Gastroesophageal sphincter (tissue), 3 donors: Measurements from ENCODE around the gene U2SURP.

Experiments
- EP300 ChIP-seq: sonication (generic); formaldehyde crosslinking; IDR thresholded peaks from one replicate; pipeline ENCODE4 v1.6.1; 2017; ENCODE audit warnings: antibody characterized with exemption, mild to moderate bottlenecking
- POLR2A ChIP-seq, 2 donors: fragments of 450-650 bp; IDR thresholded peaks; one replicate each; pipeline ENCODE4 v1.6.1; 2017; ENCODE audit warnings: antibody characterized with exemption in 2 of 2, mild to moderate bottlenecking in 2 of 2, moderate library complexity in 1 of 2
- POLR2AphosphoS5 ChIP-seq: sonication (generic); formaldehyde crosslinking; IDR thresholded peaks from one replicate; pipeline ENCODE4 v1.6.1; 2017; ENCODE audit warnings: antibody characterized with exemption
- TF ChIP-seq, protein P1 (sequence below), 4 experiments: fragments of 200-600 bp in 2 of 4; fragments of 450-650 bp in 2 of 4; sonication (generic) in 1 of 4; IDR thresholded peaks; one replicate each; pipeline ENCODE4 v1.5.1; 2017 to 2019; ENCODE audit warnings: antibody characterized with exemption in 4 of 4, mild to moderate bottlenecking in 2 of 4, moderate library complexity in 2 of 4

DNA sequence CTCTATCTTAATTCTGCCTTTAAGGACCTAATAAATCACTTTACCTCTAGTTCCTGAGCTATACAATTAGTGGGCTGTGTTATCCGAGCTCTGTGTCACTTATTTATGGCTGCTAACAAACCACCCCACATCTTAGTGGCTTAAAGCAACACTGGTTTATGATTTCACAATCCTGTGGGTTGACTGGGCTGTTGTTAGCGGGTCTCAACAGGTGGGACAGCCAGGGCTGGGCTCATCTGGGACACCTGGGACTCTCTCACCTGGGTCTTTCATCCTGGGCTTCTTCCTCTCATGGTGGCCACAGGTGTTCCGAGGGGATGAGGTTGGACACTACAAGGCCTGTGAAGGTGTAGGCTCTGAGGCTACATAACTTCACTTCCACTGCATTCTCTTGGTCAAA, 82.4 kb downstream of the U2SURP start:
- TF ChIP-seq EP300 = no peak
- no peak for TF ChIP-seq POLR2AphosphoS5
- TF ChIP-seq, protein P1, sequence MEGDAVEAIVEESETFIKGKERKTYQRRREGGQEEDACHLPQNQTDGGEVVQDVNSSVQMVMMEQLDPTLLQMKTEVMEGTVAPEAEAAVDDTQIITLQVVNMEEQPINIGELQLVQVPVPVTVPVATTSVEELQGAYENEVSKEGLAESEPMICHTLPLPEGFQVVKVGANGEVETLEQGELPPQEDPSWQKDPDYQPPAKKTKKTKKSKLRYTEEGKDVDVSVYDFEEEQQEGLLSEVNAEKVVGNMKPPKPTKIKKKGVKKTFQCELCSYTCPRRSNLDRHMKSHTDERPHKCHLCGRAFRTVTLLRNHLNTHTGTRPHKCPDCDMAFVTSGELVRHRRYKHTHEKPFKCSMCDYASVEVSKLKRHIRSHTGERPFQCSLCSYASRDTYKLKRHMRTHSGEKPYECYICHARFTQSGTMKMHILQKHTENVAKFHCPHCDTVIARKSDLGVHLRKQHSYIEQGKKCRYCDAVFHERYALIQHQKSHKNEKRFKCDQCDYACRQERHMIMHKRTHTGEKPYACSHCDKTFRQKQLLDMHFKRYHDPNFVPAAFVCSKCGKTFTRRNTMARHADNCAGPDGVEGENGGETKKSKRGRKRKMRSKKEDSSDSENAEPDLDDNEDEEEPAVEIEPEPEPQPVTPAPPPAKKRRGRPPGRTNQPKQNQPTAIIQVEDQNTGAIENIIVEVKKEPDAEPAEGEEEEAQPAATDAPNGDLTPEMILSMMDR (IDR thresholded peaks at IDR 0.05) = no peak
- TF ChIP-seq POLR2A (IDR thresholded peaks at IDR 0.05) = no peak
